ENCODE measurements around the gene DUSP15.

Gene DUSP15

DNA sequence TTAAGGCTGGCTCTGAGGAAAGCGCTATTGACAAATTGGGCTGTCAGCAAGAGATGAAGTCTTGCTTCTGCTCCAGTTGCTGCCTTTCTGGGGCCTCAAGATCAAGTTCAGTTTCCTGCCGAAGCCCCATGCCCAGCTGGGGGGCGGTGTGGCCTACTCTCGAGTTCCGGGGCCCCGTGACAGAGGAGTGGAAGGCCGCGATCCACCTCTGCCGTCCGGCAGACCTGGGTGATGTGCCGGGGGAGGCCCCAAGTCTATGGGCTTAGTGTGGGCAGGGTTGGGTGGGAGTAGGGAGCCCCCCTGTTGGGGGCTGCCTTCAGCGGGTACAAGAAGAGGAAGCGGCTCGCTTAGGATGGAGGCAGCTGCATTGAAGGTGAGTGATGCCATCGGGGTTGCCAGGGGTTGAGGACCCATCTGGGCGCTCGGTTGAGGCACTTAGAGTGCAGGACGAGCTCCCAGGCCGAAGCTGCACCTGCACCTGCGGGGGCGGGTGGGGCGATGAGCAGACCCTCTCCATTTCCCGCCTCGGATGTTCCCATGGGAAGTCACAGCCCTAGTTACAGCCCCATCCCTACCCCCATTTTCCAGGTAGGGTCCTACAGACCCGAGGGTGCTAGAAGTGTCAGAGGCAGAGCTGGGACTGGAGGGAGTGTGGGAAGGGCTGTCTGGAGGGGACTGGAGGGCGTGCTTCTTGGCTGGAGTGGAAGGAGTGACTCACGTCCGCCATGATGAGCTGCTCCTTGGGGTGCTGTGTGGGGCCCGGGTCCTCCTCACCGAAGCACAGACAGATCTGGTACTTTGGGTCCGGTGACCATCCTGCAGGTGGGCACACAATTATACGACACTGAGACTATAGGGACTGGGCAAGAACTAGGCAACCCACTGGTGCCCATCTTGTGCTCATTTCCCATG lies 22.0 kb downstream of the DUSP15 start:
- H2BK5ac ChIP-seq (ENCODE audit: low read length), result no peak overlapping the region
- no peak overlapping the region for H3K18ac ChIP-seq (ENCODE audit: low read length)
- peak overlapping the region; percentile 73 for H2BK15ac ChIP-seq (ENCODE audit: low read length)
- peaks cover 0 to 33% (median 15%) of the 10 kb centered on the region in 3 experiments for H3K27me3 ChIP-seq (ENCODE audit: control insufficient read depth in 3 of 3, insufficient read depth in 3 of 3, low read depth in 1 of 3, low read length in 3 of 3)
- no peak for DNase-seq (ENCODE audit: low spot score)
- H3K23ac ChIP-seq (ENCODE audit: low read depth, low read length, poor library complexity), result no peak overlapping the region
- H3K79me1 ChIP-seq (ENCODE audit: low read depth, low read length), result no peaks in the 10 kb centered on the region
- no peak overlapping the region for H4K8ac ChIP-seq (ENCODE audit: low read depth, low read length)
- H3K36me3 ChIP-seq (replicated peaks in 1 of 2; ENCODE audit: control insufficient read depth in 2 of 2, insufficient read depth in 2 of 2, low read length in 2 of 2), result no peaks in the 10 kb centered on the region
- no peak overlapping the region for H3K4ac ChIP-seq (ENCODE audit: low read length)
- no peaks in the 10 kb centered on the region for H3K9me3 ChIP-seq (replicated peaks in 1 of 2; ENCODE audit: control insufficient read depth in 2 of 2, insufficient read depth in 1 of 2, low read depth in 1 of 2, low read length in 2 of 2)
- no peak overlapping the region for H2BK120ac ChIP-seq (ENCODE audit: low read depth, low read length)
- peak overlapping the region; percentile 56 for H2AK5ac ChIP-seq (ENCODE audit: low read depth, low read length)
- no peak overlapping the region for H3K27ac ChIP-seq (replicated peaks; ENCODE audit: low read length)
- no peak overlapping the region for H3K9ac ChIP-seq (ENCODE audit: low read depth, low read length, poor library complexity)
- WGBS, 2 donors (ENCODE audit: extremely low coverage in 2 of 2, insufficient read length in 2 of 2, insufficient replicate concordance in 1 of 2), result no CpG with 5 or more reads among the region's 32 CpGs
- H3K4me1 ChIP-seq (ENCODE audit: control insufficient read depth in 2 of 2, insufficient read depth in 1 of 2, low read depth in 1 of 2, low read length in 2 of 2), result peaks cover 13 to 21% of the 10 kb centered on the region in 2 donors
- no peak overlapping the region for H2AFZ ChIP-seq (ENCODE audit: low read length)
- H3K14ac ChIP-seq (ENCODE audit: low read length), result peak overlapping the region; percentile 49
- H4K91ac ChIP-seq (ENCODE audit: low read depth, low read length, poor library complexity), result no peak overlapping the region
- no peak overlapping the region for H3K4me2 ChIP-seq (ENCODE audit: insufficient read depth, low read length, poor library complexity, severe bottlenecking)
- H2BK12ac ChIP-seq (ENCODE audit: low read length), result no peak overlapping the region
- H3K4me3 ChIP-seq (ENCODE audit: low read length in 2 of 2), result no peak overlapping the region

DNA sequence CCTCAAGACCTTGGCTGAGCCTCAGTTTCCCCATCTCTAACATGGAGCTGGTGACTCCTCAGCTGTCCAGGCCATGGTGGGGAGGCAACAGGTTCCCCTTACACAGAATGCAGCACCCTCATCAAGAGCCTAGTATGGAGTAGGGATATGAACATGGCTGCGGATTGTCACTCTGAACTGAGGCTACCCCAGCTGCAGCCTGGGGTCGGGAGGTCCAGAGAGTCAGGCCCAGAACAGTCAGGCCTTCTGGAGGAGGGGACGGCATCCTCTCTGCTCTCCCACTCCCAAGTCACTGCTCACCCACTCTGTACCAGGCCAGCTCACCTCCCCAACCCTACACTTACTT lies 23.6 kb downstream of the DUSP15 start:
- H3K4me2 ChIP-seq (ENCODE audit: insufficient read depth, low read length, poor library complexity, severe bottlenecking), result no peak overlapping the region

DNA sequence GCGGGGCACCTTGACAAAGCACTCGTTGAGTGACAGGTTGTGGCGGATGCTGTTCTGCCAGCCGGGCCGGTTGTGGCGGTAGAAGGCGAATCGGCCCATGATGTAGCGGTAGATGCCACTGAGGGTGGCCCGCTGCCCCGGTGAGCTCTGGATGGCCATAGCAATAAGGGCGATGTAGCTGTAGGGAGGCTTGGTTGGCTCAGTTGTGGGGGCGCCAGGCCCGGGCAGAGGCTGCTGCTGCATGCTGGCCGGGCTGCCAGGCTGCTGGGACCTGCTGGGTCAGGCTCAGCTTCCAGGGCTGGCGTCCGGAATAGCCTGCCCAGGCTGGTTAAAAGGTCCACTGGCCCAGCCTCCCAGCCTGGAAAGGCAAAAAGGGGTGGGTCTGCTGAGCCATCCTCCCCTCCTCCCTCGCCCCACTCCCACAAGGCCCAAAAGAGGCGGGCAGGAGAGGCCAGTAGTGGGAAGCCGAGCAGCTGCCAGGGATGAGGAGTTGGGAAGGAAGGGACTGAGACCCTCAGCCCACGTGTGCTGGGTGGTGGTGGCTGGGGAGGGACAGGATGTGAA lies 24.9 kb downstream of the DUSP15 start, which contains the start of gene FOXS1:
Gene FOXS1 (minus strand): TSS at position 305 of the 564 bp plus-strand sequence. CDS start 62 bp downstream, at position 243.
- H3K4me2 ChIP-seq (ENCODE audit: insufficient read depth, low read length, poor library complexity, severe bottlenecking), result no peak within 1 kb of the TSS
- no peaks in the 10 kb centered on the region for H3K9me3 ChIP-seq (replicated peaks in 1 of 2; ENCODE audit: control insufficient read depth in 2 of 2, insufficient read depth in 1 of 2, low read depth in 1 of 2, low read length in 2 of 2)
- H3K36me3 ChIP-seq (replicated peaks in 1 of 2; ENCODE audit: control insufficient read depth in 2 of 2, insufficient read depth in 2 of 2, low read length in 2 of 2), result no peaks in the 10 kb centered on the region
- peaks cover 0 to 15% (median 15%) of the 10 kb centered on the region in 3 experiments for H3K27me3 ChIP-seq (ENCODE audit: control insufficient read depth in 3 of 3, insufficient read depth in 3 of 3, low read depth in 1 of 3, low read length in 3 of 3)
- H3K9ac ChIP-seq (ENCODE audit: low read depth, low read length, poor library complexity), result peak within 1 kb of the TSS; percentile 85
- DNase-seq (ENCODE audit: low spot score), result no peak
- H3K4ac ChIP-seq (ENCODE audit: low read length), result peak within 1 kb of the TSS; percentile 84
- H3K4me3 ChIP-seq (ENCODE audit: low read length in 2 of 2), result no peak within 1 kb of the TSS
- peak within 1 kb of the TSS; percentile 92 for H3K18ac ChIP-seq (ENCODE audit: low read length)
- no CpG with 5 or more reads among the region's 21 CpGs for WGBS, 2 donors (ENCODE audit: extremely low coverage in 2 of 2, insufficient read length in 2 of 2, insufficient replicate concordance in 1 of 2)
- H4K8ac ChIP-seq (ENCODE audit: low read depth, low read length), result peak within 1 kb of the TSS; percentile 85
- peak within 1 kb of the TSS; percentile 44 for H4K91ac ChIP-seq (ENCODE audit: low read depth, low read length, poor library complexity)
- peaks cover 35 to 36% of the 10 kb centered on the region in 2 donors for H3K4me1 ChIP-seq (ENCODE audit: control insufficient read depth in 2 of 2, insufficient read depth in 1 of 2, low read depth in 1 of 2, low read length in 2 of 2)
- H3K79me1 ChIP-seq (ENCODE audit: low read depth, low read length), result no peaks in the 10 kb centered on the region
- H2BK12ac ChIP-seq (ENCODE audit: low read length), result peak within 1 kb of the TSS; percentile 97
- peak within 1 kb of the TSS; percentile 86 for H2AFZ ChIP-seq (ENCODE audit: low read length)
- H2AK5ac ChIP-seq (ENCODE audit: low read depth, low read length), result peak within 1 kb of the TSS; percentile 96
- H2BK120ac ChIP-seq (ENCODE audit: low read depth, low read length), result peak within 1 kb of the TSS; percentile 48
- H2BK5ac ChIP-seq (ENCODE audit: low read length), result peak within 1 kb of the TSS; percentile 85
- H2BK15ac ChIP-seq (ENCODE audit: low read length), result peak within 1 kb of the TSS; percentile 100
- H3K23ac ChIP-seq (ENCODE audit: low read depth, low read length, poor library complexity), result peak within 1 kb of the TSS; percentile 48
- H3K27ac ChIP-seq (replicated peaks; ENCODE audit: low read length), result peak within 1 kb of the TSS; percentile 21
- peak within 1 kb of the TSS; percentile 49 for H3K14ac ChIP-seq (ENCODE audit: low read length)

More for the DNA sequence above, 23.6 kb downstream of the DUSP15 start:
- DNase-seq (ENCODE audit: low spot score), result no peak
- peak overlapping the region; percentile 52 for H2AK5ac ChIP-seq (ENCODE audit: low read depth, low read length)
- H2BK15ac ChIP-seq (ENCODE audit: low read length), result no peak overlapping the region
- H4K91ac ChIP-seq (ENCODE audit: low read depth, low read length, poor library complexity), result no peak overlapping the region
- H4K8ac ChIP-seq (ENCODE audit: low read depth, low read length), result no peak overlapping the region
- H3K4me3 ChIP-seq (ENCODE audit: low read length in 2 of 2), result no peak overlapping the region
- no CpG with 5 or more reads among the region's 3 CpGs for WGBS, 2 donors (ENCODE audit: extremely low coverage in 2 of 2, insufficient read length in 2 of 2, insufficient replicate concordance in 1 of 2)
- no peak overlapping the region for H2BK120ac ChIP-seq (ENCODE audit: low read depth, low read length)
- no peak overlapping the region for H3K23ac ChIP-seq (ENCODE audit: low read depth, low read length, poor library complexity)
- no peaks in the 10 kb centered on the region for H3K79me1 ChIP-seq (ENCODE audit: low read depth, low read length)
- no peak overlapping the region for H2BK12ac ChIP-seq (ENCODE audit: low read length)
- no peaks in the 10 kb centered on the region for H3K9me3 ChIP-seq (replicated peaks in 1 of 2; ENCODE audit: control insufficient read depth in 2 of 2, insufficient read depth in 1 of 2, low read depth in 1 of 2, low read length in 2 of 2)
- H3K4me1 ChIP-seq (ENCODE audit: control insufficient read depth in 2 of 2, insufficient read depth in 1 of 2, low read depth in 1 of 2, low read length in 2 of 2), result peaks cover 29 to 35% of the 10 kb centered on the region in 2 donors
- H3K4ac ChIP-seq (ENCODE audit: low read length), result peak overlapping the region; percentile 19
- H3K27me3 ChIP-seq (ENCODE audit: control insufficient read depth in 3 of 3, insufficient read depth in 3 of 3, low read depth in 1 of 3, low read length in 3 of 3), result peaks cover 0 to 29% (median 15%) of the 10 kb centered on the region in 3 experiments
- H3K36me3 ChIP-seq (replicated peaks in 1 of 2; ENCODE audit: control insufficient read depth in 2 of 2, insufficient read depth in 2 of 2, low read length in 2 of 2), result no peaks in the 10 kb centered on the region
- no peak overlapping the region for H2AFZ ChIP-seq (ENCODE audit: low read length)
- no peak overlapping the region for H3K9ac ChIP-seq (ENCODE audit: low read depth, low read length, poor library complexity)
- H3K14ac ChIP-seq (ENCODE audit: low read length), result no peak overlapping the region
- no peak overlapping the region for H3K27ac ChIP-seq (replicated peaks; ENCODE audit: low read length)
- H2BK5ac ChIP-seq (ENCODE audit: low read length), result no peak overlapping the region
- H3K18ac ChIP-seq (ENCODE audit: low read length), result peak overlapping the region; percentile 63
